IMR-90 (cell line): Measurements from ENCODE around the gene LDAF1. TPM values are rescaled to one million over a fixed set of nuclear protein-coding genes. Genes with fewer than 3 reads are reported as not detected.

Experiments
- ATAC-seq: fragments of 200-7000 bp; cut with Tn5 transposase; 2 replicates; pipeline ENCODE4 v1.9.1; 2020; ENCODE audit warnings: low read depth, mild to moderate bottlenecking, moderate library complexity
- BruUV-seq: library from RNA; stranded (reverse); fragments of 400-500 nt; replicated peaks from 2 replicates; lab custom pipeline; 2021; lab: Mats Ljungman, UMichigan
- CTCF ChIA-PET: fragments of 300-600 bp; formaldehyde crosslinking; extraction: SDS; loops from one replicate; lab custom pipeline; 2021; ENCODE audit warnings: antibody characterized with exemption; lab: Yijun Ruan, JAX
- POLR2A ChIA-PET: fragments of 300-600 bp; sonication (Branson Sonifier 250); formaldehyde crosslinking; loops from one replicate; lab custom pipeline; 2022; ENCODE audit warnings: antibody characterized with exemption; ENCODE audit not compliant: unreplicated experiment; lab: Charles Lee
- DNase-seq: peaks from one replicate; pipeline ENCODE4 v3.0.0; 2013
- H2AFZ ChIP-seq: replicated peaks from 2 replicates; pipeline ENCODE3; 2013; ENCODE audit warnings: low read length, mild to moderate bottlenecking; ENCODE audit not compliant: poor library complexity
- H2AK5ac ChIP-seq: 2 replicates; pipeline ENCODE4 v1.6.1; 2013; ENCODE audit warnings: low read depth, low read length, inconsistent platforms
- H2AK9ac ChIP-seq: replicated peaks from 2 replicates; pipeline ENCODE3; 2013; ENCODE audit warnings: mild to moderate bottlenecking, low read depth, low read length, moderate library complexity; ENCODE audit not compliant: poor library complexity
- H2BK120ac ChIP-seq: 2 replicates; pipeline ENCODE4 v1.6.1; 2013; ENCODE audit warnings: low read depth, low read length, inconsistent platforms
- H2BK15ac ChIP-seq: 3 replicates; pipeline ENCODE4 v1.6.1; 2013; ENCODE audit warnings: low read depth, low read length, inconsistent platforms
- H2BK20ac ChIP-seq: 2 replicates; pipeline ENCODE4 v1.6.1; 2013; ENCODE audit warnings: low read depth, mild to moderate bottlenecking, inconsistent platforms, low read length, moderate library complexity
- H2BK5ac ChIP-seq: 2 replicates; pipeline ENCODE4 v1.6.1; 2013; ENCODE audit warnings: mild to moderate bottlenecking, low read depth, low read length, inconsistent platforms; ENCODE audit not compliant: poor library complexity, severe bottlenecking
- H3K14ac ChIP-seq: replicated peaks from 2 replicates; pipeline ENCODE4 v1.6.1; 2013; ENCODE audit warnings: low read depth, low read length, inconsistent platforms
- H3K18ac ChIP-seq: 2 replicates; pipeline ENCODE4 v1.6.1; 2013; ENCODE audit warnings: low read depth, low read length, control low read depth
- H3K23ac ChIP-seq: 2 replicates; pipeline ENCODE4 v1.6.1; 2013; ENCODE audit warnings: low read depth, low read length, inconsistent platforms
- H3K27ac ChIP-seq: 2 replicates; pipeline ENCODE4 v1.5.1; 2013; ENCODE audit warnings: mild to moderate bottlenecking, control low read depth, low read length; ENCODE audit not compliant: insufficient read depth
- H3K27me3 ChIP-seq: 2 replicates; pipeline ENCODE4 v1.6.1; 2013; ENCODE audit warnings: low read length; ENCODE audit not compliant: control insufficient read depth, insufficient read depth
- H3K36me3 ChIP-seq: 2 replicates; pipeline ENCODE4 v1.6.1; 2013; ENCODE audit warnings: low read length, mixed read lengths; ENCODE audit not compliant: control insufficient read depth, insufficient read depth
- H3K4ac ChIP-seq: 2 replicates; pipeline ENCODE4 v1.6.1; 2013; ENCODE audit warnings: low read depth, low read length, inconsistent platforms
- H3K4me1 ChIP-seq: 2 replicates; pipeline ENCODE4 v1.6.1; 2013; ENCODE audit warnings: low read length, mixed read lengths; ENCODE audit not compliant: control insufficient read depth, insufficient read depth
- H3K4me2 ChIP-seq: 2 replicates; pipeline ENCODE4 v1.6.1; 2013; ENCODE audit warnings: low read depth, mild to moderate bottlenecking, control low read depth, low read length, moderate library complexity
- H3K4me3 ChIP-seq: 2 replicates; pipeline ENCODE4 v1.5.1; 2013; ENCODE audit warnings: low read depth, mild to moderate bottlenecking, control low read depth, low read length, moderate library complexity; ENCODE audit not compliant: insufficient read depth
- H3K56ac ChIP-seq: 2 replicates; pipeline ENCODE4 v1.6.1; 2013; ENCODE audit warnings: low read length, inconsistent platforms; ENCODE audit not compliant: insufficient read depth; ENCODE audit errors: extremely low read depth
- H3K79me1 ChIP-seq, 2 experiments: 2 replicates each; pipeline ENCODE4 v1.6.1; 2013; ENCODE audit warnings: low read length in 2 of 2, inconsistent platforms in 1 of 2, low read depth in 1 of 2
- H3K9ac ChIP-seq: 2 replicates; pipeline ENCODE4 v1.6.1; 2013; ENCODE audit warnings: low read depth, low read length, control low read depth
- H3K9me1 ChIP-seq: 2 replicates; pipeline ENCODE4 v1.6.1; 2013; ENCODE audit warnings: low read length, inconsistent platforms; ENCODE audit not compliant: insufficient read depth
- H3K9me3 ChIP-seq: 2 replicates; pipeline ENCODE4 v1.6.1; 2013; ENCODE audit warnings: low read length; ENCODE audit not compliant: control insufficient read depth, insufficient read depth
- H4K20me1 ChIP-seq: 2 replicates; pipeline ENCODE4 v1.6.1; 2013; ENCODE audit warnings: low read length, inconsistent platforms; ENCODE audit not compliant: insufficient read depth
- H4K5ac ChIP-seq: 2 replicates; pipeline ENCODE4 v1.6.1; 2013; ENCODE audit warnings: mild to moderate bottlenecking, low read depth, low read length, control low read depth
- H4K8ac ChIP-seq, 2 experiments: 2 replicates each; pipeline ENCODE4 v1.6.1; 2013; ENCODE audit warnings: low read depth in 2 of 2, low read length in 2 of 2, control low read depth in 1 of 2, inconsistent platforms in 1 of 2
- H4K91ac ChIP-seq: 2 replicates; pipeline ENCODE4 v1.6.1; 2013; ENCODE audit warnings: low read depth, low read length, inconsistent platforms; ENCODE audit not compliant: insufficient read depth
- CEBPB ChIP-seq: IDR thresholded peaks from 2 replicates; pipeline ENCODE4 v1.6.1; 2012; ENCODE audit warnings: low read depth, low read length, improper control_type of control experiment
- MAZ ChIP-seq: IDR thresholded peaks from 2 replicates; pipeline ENCODE4 v1.6.1; 2012; ENCODE audit warnings: low read depth, mild to moderate bottlenecking, low read length, improper control_type of control experiment, moderate library complexity, borderline replicate concordance
- NFE2L2 ChIP-seq: fragments of 150-350 bp; IDR thresholded peaks from 2 replicates; pipeline ENCODE4 v1.6.1; 2016; ENCODE audit warnings: low read depth, mild to moderate bottlenecking, low read length
- whole genome bisulfite sequencing, 2 experiments: methylation state at CpG; one replicate each; pipeline versions ENCODE4 v1.1.5 to v1.1.7; 2013; ENCODE audit warnings: missing lambda C conversion rate in 2 of 2; ENCODE audit not compliant: insufficient read length in 1 of 2; ENCODE audit errors: extremely low coverage in 2 of 2; 5-methylcytosine and 5-hydroxymethylcytosine counted together
- dilution Hi-C: fragments of 300-500 bp; cut with HindIII; formaldehyde crosslinking; loops from one replicate; pipeline ENCODE4 v1.14.3; 2018; ENCODE audit warnings: low sequenced_read_pairs; ENCODE audit not compliant: unreplicated experiment
- in situ Hi-C: fragments of 300-500 bp; cut with MboI; formaldehyde crosslinking; loops from 3 replicates; pipeline ENCODE4 v1.14.3; 2019; ENCODE audit warnings: low sequenced_read_pairs, inconsistent platforms, mixed read lengths
- intact Hi-C: fragments of 100-400 bp; cut with micrococcal nuclease; formaldehyde crosslinking; loops from 2 replicates; pipeline ENCODE4 v1.10.0; 2022
- polyA plus RNA-seq, 3 experiments: library from polyadenylated mRNA; depleted of rRNA; stranded (reverse); fragments of >200 nt; gene quantifications; 2 replicates each; pipeline ENCODE4 v1.2.3, GENCODE V29; 2012; ENCODE audit warnings: low replicate concordance in 1 of 3
- total RNA-seq: library from RNA; depleted of rRNA; stranded (reverse); fragments of >200 nt; gene quantifications from 2 replicates; pipeline ENCODE4 v1.2.3, GENCODE V29; 2012
- TF ChIP-seq, protein P1 (sequence below): fragments of 150-350 bp; IDR thresholded peaks from 2 replicates; pipeline ENCODE4 v1.6.1; 2016; ENCODE audit warnings: low read depth, mild to moderate bottlenecking, low read length, moderate library complexity, borderline replicate concordance

The LDAF1 gene
- total and polyA plus RNA-seq, 2 of the 4 experiments (the other 2 are of a cell fraction), result 21.0 to 62.2 TPM

- TF ChIP-seq, protein P1, sequence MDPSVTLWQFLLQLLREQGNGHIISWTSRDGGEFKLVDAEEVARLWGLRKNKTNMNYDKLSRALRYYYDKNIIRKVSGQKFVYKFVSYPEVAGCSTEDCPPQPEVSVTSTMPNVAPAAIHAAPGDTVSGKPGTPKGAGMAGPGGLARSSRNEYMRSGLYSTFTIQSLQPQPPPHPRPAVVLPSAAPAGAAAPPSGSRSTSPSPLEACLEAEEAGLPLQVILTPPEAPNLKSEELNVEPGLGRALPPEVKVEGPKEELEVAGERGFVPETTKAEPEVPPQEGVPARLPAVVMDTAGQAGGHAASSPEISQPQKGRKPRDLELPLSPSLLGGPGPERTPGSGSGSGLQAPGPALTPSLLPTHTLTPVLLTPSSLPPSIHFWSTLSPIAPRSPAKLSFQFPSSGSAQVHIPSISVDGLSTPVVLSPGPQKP, result no peak
Observed at GRCh38 chr16:21186326-21186691, 27.8 kb downstream of the LDAF1 start (continued).

DNA sequence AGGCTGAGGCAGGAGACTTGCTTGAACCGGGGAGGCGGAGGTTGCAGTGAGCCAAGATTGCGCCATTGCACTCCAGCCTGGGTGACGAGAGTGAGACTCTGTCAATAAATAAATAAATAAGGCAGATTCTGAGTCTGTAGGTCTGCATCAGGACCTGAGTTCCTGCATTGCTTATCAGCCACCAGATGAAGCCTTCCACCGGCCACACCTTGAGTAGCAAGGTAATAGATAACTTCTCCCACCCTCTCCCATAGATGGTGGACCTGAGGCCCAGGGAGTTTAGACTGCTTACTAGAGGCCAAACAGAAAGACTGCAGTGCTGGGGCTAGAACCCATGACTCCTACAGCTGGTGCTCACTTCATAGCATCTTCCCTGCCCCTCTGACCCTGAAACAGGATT lies 30.8 kb downstream of the LDAF1 start:
- BruUV-seq, result no TSS peak
- TF ChIP-seq CEBPB, result no peak
- no peak for TF ChIP-seq MAZ
- no peak for TF ChIP-seq NFE2L2
- dilution Hi-C loops, result no loop called here
- no peak overlapping the region for H2BK5ac ChIP-seq
- H3K4ac ChIP-seq, result no peak overlapping the region
- no peak overlapping the region for H2BK20ac ChIP-seq
- no peak for DNase-seq
- peaks cover 4% of the 10 kb centered on the region; the same call in 1 of the 2 replicates for H3K27me3 ChIP-seq
- intact Hi-C loops, result no loop called here
- H3K4me1 ChIP-seq, result peaks cover 6% of the 10 kb centered on the region
- in situ Hi-C loops, result loop anchor here (5.0 kb wide), 1 partner anchor 108 kb away; no protein-coding TSS in a partner anchor
- no peak overlapping the region for H3K14ac ChIP-seq
- H3K27ac ChIP-seq, result no peak overlapping the region
- H2AK9ac ChIP-seq, result no peak overlapping the region
- H4K5ac ChIP-seq, result no peak overlapping the region
- H3K23ac ChIP-seq, result no peak overlapping the region
- ChIA-PET POLR2A (no interaction called here), CTCF (interaction anchor here (0.7 to 4.0 kb wide), 9 partner anchors 12 to 338 kb away, joined by 3 to 31 read pairs (median 5); no protein-coding TSS in a partner anchor)
- 0 out of 2 replicates have a peak, but pooled peaks cover 4% of the 10 kb centered on the region for H3K9me3 ChIP-seq
- ATAC-seq, result no peak
- no peak overlapping the region for H2BK120ac ChIP-seq
- H3K79me1 ChIP-seq, result no peaks in the 10 kb centered on the region
- no peak overlapping the region for H3K9ac ChIP-seq
- no peaks in the 10 kb centered on the region for H3K36me3 ChIP-seq
- H2AFZ ChIP-seq, result no peak overlapping the region
- H2BK15ac ChIP-seq, result no peak overlapping the region
- no peak overlapping the region for H3K18ac ChIP-seq
- H3K4me2 ChIP-seq, result no peak overlapping the region
- WGBS, 2 experiments, result no CpG with 5 or more reads among the region's 5 CpGs
- no peak overlapping the region for H3K56ac ChIP-seq
- no peak overlapping the region for H2AK5ac ChIP-seq
- H3K9me1 ChIP-seq, result no peaks in the 10 kb centered on the region
- H3K4me3 ChIP-seq, result no peak overlapping the region
- H4K20me1 ChIP-seq, result no peaks in the 10 kb centered on the region
- H4K8ac ChIP-seq, result no peak overlapping the region
- no peak overlapping the region for H4K91ac ChIP-seq
